ENCODE data around the gene SLC9A8. TPM values are rescaled to one million over a fixed set of nuclear protein-coding genes. Genes with fewer than 3 reads are reported as not detected.
A peak's percentile ranks its signal among the peaks of the same experiment; 100 is the strongest.

SLC9A8 gene
- total RNA-seq, 1 donor from 2014 or later = 4.1 TPM

GRCh38 chr20:49889001-49889934 lies 76.6 kb downstream of the SLC9A8 start:
- peaks cover 6% of the 10 kb centered on the region for H3K36me3 Mint-ChIP-seq
- Histone ChIP-seq H3K4me3 (no peak overlapping the region), H4K20me1 (ENCODE audit: low read depth) (peaks cover 4% of the 10 kb centered on the region), H3K4me1 (peaks cover 31% of the 10 kb centered on the region), H3K27me3 (no peaks in the 10 kb centered on the region), H2AFZ (replicated peaks) (no peak overlapping the region), H3K36me3 (no peaks in the 10 kb centered on the region), H3K9ac (no peak overlapping the region), H3K4me2 (peak overlapping the region; percentile 56), H3F3A (ENCODE audit: low read depth) (peaks cover 15% of the 10 kb centered on the region), H3K79me2 (ENCODE audit: low read depth) (no peaks in the 10 kb centered on the region), H3K9me3 (ENCODE audit: low read depth) (no peaks in the 10 kb centered on the region), H3K27ac (no peak overlapping the region)
- no peak overlapping the region for H3K4me3 Mint-ChIP-seq
- peaks cover 75% of the 10 kb centered on the region for H3K4me1 Mint-ChIP-seq
- peak overlapping the region; percentile 80 for H3K27ac Mint-ChIP-seq
- no peak for DNase-seq (ENCODE audit: low spot score)
- H3K9me3 Mint-ChIP-seq = no peaks in the 10 kb centered on the region
- H3K27me3 Mint-ChIP-seq (ENCODE audit: insufficient read depth, low read depth) = peaks cover 16% of the 10 kb centered on the region
- no peak for TF ChIP-seq EZH2phosphoT487 (IDR thresholded peaks at IDR 0.05)
- no peak for TF ChIP-seq CTCF (IDR thresholded peaks at IDR 0.05)

GRCh38 chr20:49889935-49890333 lies 77.3 kb downstream of the SLC9A8 start:
- H3K9ac ChIP-seq = no peak overlapping the region
- H3K4me3 ChIP-seq = no peak overlapping the region
- Mint-ChIP-seq H3K4me3 (no peak overlapping the region), H3K27me3 (ENCODE audit: insufficient read depth, low read depth) (peaks cover 18% of the 10 kb centered on the region), H3K27ac (peak overlapping the region; percentile 80), H3K9me3 (no peaks in the 10 kb centered on the region), H3K4me1 (peaks cover 72% of the 10 kb centered on the region), H3K36me3 (peaks cover 4% of the 10 kb centered on the region)
- H3F3A ChIP-seq (ENCODE audit: low read depth) = peaks cover 15% of the 10 kb centered on the region
- TF ChIP-seq CTCF (IDR thresholded peaks at IDR 0.05) (no peak), EZH2phosphoT487 (IDR thresholded peaks at IDR 0.05) (no peak), EZH2 (IDR thresholded peaks at IDR 0.05) (no peak)
- peaks cover 4% of the 10 kb centered on the region for H4K20me1 ChIP-seq (ENCODE audit: low read depth)
- no peak overlapping the region for H3K4me2 ChIP-seq
- H3K79me2 ChIP-seq (ENCODE audit: low read depth) = no peaks in the 10 kb centered on the region
- no peaks in the 10 kb centered on the region for H3K27me3 ChIP-seq
- no peak for DNase-seq (ENCODE audit: low spot score)
- H3K9me3 ChIP-seq (ENCODE audit: low read depth) = no peaks in the 10 kb centered on the region
- H3K4me1 ChIP-seq = peaks cover 31% of the 10 kb centered on the region
- H2AFZ ChIP-seq (replicated peaks) = no peak overlapping the region
- H3K27ac ChIP-seq = no peak overlapping the region
- no peaks in the 10 kb centered on the region for H3K36me3 ChIP-seq

- Mint-ChIP-seq H3K27me3 (ENCODE audit: insufficient read depth, low read depth) (peaks cover 19% of the 10 kb centered on the region), H3K27ac (peak overlapping the region; percentile 88), H3K4me1 (peaks cover 72% of the 10 kb centered on the region), H3K4me3 (peak overlapping the region; percentile 33), H3K36me3 (peaks cover 4% of the 10 kb centered on the region), H3K9me3 (no peaks in the 10 kb centered on the region)
- no peaks in the 10 kb centered on the region for H3K9me3 ChIP-seq (ENCODE audit: low read depth)
- TF ChIP-seq CTCF (IDR thresholded peaks at IDR 0.05) = no peak
- TF ChIP-seq EZH2 (IDR thresholded peaks at IDR 0.05) = no peak
- no peak for TF ChIP-seq EZH2phosphoT487 (IDR thresholded peaks at IDR 0.05)
- H3K36me3 ChIP-seq = no peaks in the 10 kb centered on the region
- no peaks in the 10 kb centered on the region for H3K79me2 ChIP-seq (ENCODE audit: low read depth)
- H3K4me2 ChIP-seq = peak overlapping the region; percentile 31
- H3K27ac ChIP-seq = no peak overlapping the region
- H2AFZ ChIP-seq (replicated peaks) = no peak overlapping the region
- peak; percentile 27 for DNase-seq (ENCODE audit: low spot score)
- no peak overlapping the region for H3K4me3 ChIP-seq
- H3K9ac ChIP-seq = no peak overlapping the region
- no peaks in the 10 kb centered on the region for H3K27me3 ChIP-seq
- H3K4me1 ChIP-seq = peaks cover 27% of the 10 kb centered on the region
- H3F3A ChIP-seq (ENCODE audit: low read depth) = peaks cover 8% of the 10 kb centered on the region
- peaks cover 4% of the 10 kb centered on the region for H4K20me1 ChIP-seq (ENCODE audit: low read depth)
These were observed 78.1 kb downstream of the SLC9A8 start for GRCh38 chr20:49890471-49891361.
